SIG-M5 treated with dmso at 0.1 percent for 504 hours (cell line): Measurements from ENCODE around the gene OVAAL.

ENCODE experiments used
- DNase-seq: peaks from one replicate; lab custom pipeline; 2025; ENCODE audit not compliant: unreplicated experiment; lab: John Stamatoyannopoulos, UW

OVAAL gene

DNA sequence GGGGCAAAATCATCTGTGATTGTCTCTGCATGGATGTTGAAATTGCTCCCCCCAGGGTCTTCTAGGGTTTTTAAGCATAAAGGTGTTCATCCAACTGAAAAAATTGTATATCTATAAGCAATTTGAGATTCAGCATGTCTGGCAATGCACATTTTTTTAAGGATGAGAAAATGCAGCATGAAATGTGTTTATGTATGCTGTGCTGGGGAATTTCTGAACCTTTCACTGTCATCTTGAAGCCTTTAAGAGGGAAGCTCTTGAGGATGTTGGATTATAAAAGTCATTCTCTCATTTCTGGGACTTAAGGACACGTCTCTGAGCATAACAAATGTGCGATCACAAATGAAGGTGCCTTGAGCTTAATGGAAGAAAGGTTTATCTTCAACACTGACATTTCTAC lies 9.4 kb downstream of the OVAAL start:
- no peak for DNase-seq

DNA sequence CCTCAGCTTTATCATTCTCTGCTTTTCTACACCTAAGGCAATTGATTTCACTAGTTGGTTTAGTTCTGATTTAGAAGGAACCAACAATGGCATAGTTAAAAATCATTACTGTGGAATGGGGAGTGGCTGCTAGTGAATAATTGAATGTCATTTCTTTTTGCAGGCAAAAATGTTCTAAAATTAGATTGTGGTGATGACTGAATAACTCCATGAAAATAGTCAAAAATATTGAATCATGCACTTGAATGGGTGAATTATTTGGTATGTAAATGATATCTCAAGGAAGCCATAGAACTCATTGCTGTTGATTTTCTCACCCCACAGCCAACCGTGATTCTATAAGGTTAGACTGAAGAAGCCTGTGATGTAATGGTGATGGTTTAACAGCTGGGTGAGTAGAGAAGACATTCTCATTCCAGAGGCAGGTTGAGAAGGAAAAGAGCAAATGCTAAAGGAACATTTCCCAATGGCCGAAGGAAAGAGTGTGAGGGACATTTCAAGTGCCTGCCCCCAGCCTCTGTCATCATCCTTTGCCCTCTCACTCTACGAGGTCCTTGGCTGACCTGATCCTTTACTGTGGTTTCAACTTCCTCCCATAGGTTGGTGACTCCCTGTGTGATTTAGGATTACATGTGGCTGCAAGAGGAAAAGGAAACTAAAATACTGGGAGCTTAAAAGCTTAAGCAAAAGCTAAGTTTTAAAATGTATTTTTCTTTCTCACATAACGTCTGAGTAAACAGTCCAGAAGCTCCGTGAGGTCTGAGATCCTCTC lies 12.5 kb downstream of the OVAAL start:
- DNase-seq: no peak

DNA sequence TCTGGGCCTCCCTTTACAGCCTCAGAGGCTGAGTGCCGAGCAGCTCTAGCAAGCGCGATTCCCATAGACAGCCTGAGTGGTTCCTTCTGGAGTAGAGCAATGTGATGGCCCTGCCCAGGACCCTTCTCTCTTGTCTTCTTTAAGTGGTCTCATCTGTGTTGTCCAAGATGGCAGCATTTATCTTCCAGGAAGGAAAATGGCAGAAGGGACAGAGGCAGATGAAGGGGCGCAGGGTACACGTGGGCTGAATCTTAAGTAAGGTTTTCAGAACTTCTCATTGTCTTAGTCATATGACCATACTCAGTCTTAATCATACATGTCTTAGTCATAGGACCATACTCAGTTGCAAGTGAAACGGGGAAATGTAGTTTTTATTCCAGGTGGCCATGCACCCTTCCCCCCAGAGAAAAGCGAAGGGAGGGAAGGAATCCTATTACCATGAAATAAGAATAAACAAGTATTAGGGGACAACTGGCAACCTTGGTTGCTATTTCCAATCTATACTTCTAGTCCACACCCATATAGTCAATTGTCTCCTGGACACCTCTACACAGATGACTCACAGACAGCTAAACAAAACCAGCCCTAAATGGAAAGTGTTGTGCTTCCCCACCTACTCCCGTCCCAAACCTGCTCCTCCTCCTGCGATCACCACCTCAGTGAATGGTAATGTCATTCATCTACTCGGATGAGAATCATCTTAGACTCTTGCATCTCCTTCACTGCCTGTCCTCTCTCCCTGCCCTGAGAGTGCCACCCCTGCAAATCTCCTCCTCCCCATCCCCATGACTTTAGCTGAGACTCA lies 13.3 kb downstream of the OVAAL start:
- no peak for DNase-seq

DNA sequence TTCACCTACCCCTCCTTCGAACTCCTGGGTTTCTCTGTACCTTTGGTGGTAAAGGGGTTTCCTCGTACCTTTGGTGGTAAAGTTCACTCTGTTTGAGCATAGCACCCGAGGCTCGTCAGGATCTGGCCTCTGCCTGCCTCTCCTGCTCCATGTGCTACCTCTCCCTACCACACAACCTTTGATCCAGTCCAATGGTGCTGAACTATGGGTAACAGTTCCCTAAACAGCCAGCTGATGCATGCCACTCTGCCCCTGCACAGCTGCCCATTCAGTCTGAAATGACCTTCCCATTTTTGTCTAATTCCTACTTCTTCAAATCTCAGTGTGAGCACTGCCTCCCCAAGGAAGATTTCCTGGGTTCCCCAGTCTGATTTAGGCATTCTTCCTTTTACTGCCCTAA lies 14.0 kb downstream of the OVAAL start:
- no peak for DNase-seq

DNA sequence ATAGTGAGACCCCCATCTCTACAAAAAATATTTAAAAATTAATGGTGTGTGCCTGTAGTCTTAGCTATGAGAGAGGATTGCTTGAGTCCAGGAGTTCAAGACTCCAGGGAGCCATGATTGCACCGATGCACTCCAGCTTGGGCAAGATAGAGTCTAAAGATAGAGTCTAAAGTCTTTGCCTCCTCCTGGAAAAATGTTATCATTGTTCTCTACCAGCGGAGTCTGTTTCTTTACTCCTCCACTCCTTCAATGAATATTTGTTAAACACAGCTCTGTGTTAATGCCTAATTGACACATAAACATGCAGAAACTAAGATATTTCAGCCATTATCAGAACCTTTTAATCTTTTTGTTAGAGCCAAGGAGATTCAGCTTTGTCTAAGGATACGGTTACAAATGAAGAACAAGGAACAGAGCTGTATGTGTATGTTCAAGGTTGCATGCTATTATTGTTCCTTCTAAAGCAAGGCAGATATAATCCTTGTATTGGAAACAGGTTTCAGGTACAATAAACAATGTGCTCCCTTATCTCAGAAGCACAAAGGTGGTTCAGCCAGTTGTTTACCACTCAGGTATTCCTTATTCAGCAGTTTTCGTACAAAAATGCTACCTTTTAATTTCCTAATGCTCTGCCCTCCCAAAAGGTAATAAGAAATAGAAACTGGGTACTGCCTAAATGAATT lies 15.4 kb downstream of the OVAAL start:
- no peak for DNase-seq

DNA sequence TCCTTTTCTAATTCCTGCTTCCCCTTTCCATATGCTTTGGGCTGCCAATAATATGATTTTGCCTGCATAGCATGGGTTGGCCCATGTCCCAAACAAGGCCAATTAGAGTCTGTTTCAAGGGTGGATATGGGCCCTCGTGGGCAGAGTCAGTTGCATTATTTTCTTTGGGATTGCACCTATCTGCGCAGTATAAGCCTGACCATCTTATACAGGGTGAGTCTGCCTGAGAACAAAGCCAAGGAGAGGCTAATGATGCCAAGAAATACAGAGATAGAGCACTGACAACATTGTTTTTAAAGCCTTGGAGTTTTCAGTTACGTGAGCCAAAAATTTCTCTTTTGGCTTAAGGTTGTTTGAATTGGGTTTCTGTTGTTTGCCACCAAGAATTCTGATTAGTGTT lies 18.6 kb downstream of the OVAAL start:
- no peak for DNase-seq

DNA sequence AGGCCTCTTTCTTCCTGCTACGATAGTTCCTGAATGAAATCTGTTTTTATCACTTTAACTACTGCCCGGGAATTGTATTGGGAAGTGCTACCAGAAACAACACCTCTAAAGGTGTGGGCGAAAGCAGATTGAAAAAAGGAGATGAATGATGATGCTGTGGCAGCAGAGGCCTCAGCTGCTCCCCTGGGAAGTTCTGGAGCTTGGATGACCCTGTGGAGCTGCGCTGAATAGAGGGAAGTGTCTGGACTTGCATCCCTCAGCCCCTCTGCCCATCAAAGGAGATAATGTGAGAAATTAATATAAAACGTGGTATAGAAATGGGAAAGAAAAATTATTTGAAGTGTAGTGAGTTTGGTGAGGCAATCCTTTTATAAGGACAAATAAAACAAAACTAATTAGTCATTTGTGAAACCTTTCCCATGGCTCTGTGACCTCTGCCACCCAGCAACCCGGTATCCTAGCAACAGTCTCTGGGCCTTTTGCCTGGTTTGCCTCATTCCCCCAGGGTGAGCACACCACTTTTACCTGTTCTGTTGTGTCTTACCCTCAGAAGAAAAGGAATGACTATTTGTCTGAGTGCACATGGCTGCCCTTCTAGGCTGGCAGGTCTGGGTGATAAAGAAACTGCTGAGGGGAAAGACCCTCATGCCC lies 21.3 kb downstream of the OVAAL start:
- peak; percentile 28 for DNase-seq

DNA sequence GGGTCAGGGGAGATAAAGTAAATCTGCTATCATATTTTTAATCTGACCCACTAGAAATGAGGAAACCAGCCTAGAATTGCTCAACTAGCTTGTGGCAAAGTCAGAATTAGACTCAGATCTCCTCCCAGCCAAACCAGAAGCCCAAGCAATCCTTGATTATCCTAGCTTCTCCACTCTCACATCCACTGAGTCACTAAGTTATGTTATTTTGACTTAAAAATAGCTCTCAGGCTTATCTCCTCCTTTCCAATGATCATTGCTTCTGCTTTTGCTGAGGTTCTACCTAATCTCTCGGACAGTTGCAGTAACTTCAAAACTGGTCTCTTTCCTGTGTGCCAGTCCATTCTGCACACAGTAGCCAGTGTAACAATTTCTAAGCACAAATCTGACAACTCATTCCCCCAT lies 22.9 kb downstream of the OVAAL start:
- DNase-seq: peak; percentile 75

DNA sequence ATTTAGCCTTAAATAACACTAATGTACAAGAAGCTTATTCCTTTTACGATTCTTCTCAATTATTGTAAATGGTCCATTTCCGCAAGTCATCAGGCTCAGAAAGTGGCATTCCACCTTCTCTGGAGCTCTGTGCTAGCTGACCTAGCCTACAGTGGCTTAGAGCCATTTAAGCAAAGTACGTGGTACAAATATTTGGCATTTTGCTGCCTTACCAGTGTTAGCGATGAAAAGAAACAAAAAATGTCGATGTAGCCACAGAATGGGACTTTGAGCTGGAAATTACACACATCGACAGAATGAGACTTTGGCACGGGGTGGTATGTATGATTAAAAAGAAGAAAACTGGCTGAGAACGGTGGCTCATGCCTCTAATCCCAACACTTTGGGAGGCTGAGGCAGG lies 26.1 kb downstream of the OVAAL start:
- DNase-seq: no peak

DNA sequence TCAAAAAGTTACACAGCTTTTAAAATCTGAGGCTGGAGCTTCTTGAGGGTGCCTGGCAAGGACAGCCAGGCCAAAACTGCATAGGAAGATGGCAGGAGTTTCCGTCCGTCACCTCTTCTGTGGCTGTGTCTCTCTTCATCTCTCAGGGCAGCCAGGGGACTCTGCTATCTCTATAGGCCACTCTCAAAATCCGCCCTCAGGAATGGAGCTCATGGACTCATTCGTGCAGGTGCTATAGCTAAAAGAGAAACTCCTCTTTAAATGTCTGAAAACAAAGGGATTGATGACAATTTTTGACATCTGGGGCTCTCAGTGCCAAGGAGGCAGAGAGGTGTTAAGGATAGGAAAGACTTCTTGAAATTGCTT lies 27.2 kb downstream of the OVAAL start:
- no peak for DNase-seq

DNA sequence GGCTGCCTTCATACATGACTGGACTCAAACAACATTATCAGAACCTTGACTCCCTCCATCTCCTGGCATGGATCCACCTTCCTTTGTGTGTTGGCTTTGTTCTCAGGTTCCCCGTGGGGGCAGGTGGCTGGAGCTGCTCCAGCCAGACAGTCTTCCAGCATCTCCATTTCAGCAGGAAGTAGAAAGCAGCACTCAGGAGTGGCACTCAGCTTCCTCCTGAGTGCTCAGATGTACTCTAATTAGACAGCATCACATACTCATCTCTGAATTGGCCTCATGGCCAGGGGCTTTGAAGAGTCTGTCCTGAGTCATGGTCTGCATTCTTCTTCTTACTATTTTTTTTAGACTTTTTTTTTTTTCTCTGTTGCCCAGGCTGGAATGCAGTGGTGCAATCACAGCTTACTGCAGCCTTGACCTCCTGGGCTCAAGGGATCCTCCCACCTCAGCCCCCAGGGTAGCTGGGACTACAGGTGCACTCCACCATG lies 27.9 kb downstream of the OVAAL start:
- DNase-seq: no peak

DNA sequence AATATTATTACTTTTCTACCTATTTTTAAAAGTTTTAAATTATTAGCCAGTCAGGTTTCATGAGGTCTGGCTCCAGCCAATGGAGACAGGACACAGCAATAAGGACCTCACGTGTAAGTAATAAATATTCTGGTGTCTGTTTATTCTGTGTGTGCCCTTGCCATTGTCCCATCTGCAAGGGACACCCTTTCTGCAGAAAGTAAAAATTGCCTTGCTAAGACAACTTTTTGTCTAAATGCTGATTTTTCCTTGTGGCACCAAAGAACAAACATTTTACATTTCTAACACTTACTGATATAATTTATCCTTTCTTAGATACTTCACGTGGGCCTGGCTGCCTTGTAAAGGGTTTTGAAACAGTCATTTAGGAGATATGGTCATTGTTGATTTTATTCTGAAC lies 29.4 kb downstream of the OVAAL start:
- no peak for DNase-seq

DNA sequence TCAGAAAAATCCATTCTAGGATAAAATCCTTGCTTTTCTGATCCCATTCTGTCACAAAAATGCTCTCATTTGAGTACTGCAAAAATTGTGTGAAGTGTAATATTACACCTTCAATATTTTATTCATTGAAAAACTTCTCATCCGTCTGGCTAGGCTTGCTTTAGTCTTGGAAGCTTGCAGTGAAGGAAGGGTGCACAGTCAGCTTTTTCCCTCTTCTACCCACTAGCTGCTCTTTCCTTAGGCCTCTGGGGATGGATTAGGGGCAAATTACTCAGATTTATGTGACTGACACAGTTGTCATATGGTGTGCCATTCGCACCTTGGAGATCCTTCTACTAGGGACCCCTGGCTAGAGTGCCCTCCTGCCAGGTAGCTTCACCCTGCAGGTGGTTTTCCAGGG lies 32.1 kb downstream of the OVAAL start:
- DNase-seq: no peak

DNA sequence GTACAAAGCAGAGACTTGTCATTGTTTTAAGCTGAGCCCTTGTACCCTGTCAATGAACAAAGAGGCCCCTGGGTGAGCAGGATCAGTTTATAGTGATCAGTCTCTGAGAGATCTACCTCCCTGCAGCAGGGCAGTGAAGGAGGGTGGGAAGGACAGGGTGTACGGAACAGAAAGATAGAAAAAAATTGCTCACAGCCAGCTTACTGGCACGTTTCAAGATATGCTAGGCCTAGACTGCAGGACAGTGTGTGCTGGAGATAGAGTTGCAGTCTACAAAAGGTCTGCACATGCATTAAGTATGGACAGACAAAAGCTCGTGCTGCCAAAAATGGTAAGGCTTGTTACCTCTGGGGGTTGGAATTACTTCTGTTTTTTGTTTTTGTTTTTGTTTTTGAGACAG lies 34.6 kb downstream of the OVAAL start:
- no peak for DNase-seq

DNA sequence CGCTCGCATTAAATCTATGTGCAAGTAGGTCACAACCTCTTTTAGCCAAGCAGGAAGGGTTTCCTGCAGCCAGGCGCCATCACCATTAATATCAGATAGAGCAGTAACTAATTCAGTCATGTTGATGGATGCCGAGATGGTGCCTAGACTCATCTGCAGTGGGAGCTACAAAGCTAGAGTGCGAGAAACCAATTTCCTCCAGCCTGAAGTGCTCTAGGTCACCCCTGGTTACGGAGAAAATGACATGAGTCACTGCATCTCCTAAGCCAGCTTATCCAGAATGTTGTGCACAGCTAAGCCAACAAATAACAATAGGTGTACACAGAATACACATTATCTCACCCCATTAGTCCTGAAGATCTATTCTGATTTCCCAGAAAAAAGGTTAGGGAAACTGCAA lies 36.0 kb downstream of the OVAAL start:
- DNase-seq: no peak

DNA sequence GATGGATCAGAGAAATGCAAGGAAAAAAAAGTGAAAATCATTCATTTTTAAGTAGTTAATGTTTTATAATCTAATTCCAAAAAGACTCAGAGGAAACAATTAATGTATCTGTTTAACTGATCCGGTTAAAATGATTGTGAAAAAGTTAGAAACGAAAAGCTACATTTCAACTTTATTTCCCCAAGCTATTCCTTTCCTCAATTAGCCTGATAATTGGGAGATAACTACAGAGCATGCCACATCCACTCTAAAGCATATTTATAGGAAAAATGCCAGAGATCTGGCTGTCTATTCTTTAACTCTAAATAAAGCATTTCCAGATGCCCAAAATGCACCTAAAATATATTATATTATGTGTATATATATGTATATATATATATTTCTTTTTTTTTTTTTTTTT lies 37.2 kb downstream of the OVAAL start:
- DNase-seq: no peak

DNA sequence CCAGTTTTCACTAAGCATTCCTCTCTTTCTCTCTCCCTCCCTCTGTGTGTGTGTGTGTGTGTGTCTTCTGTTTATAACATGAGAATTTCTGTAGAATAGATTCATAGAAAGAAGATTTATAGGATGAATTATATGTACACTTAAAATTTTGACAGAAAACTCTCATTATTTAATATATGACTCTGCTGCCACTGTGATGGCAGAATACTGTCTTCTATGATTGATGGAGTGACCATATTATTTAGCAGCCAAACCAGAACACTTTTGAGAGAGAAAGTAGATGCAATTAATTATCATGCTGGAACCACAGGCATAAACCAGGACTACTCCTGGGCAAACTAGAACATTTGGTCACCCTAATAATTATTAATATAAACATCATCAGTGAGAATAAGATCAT lies 38.8 kb downstream of the OVAAL start:
- DNase-seq: no peak

DNA sequence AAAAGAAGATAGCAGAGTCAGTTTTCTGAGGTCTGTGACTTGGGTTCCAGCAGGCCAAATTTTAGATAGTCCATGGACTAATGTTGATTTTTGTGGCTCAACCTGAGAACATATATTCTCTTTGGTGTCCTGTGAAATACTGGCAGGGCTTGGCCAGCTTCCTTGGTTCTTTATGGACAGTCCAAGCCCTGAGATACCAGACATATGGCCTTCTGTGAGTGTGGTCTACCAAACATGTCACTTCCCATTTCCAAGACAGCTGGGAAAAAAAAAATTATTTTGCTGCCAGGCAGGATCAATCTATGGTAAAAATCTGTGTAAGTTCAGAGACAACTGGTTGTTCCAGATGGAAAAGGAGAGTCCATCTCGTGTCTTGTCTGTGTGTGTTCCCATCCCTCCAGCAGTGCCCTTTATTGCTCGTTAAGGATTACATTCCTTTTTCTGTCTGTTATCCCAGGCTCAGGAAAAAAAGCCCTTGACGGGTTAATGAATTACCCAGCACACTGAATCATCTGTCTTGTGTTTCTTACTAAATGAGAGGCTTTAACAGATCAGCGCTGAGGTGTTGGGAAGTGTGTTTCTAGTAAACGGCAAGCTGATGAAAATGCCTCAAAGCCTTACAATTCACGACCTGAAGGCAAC lies 39.7 kb downstream of the OVAAL start:
- DNase-seq: no peak

DNA sequence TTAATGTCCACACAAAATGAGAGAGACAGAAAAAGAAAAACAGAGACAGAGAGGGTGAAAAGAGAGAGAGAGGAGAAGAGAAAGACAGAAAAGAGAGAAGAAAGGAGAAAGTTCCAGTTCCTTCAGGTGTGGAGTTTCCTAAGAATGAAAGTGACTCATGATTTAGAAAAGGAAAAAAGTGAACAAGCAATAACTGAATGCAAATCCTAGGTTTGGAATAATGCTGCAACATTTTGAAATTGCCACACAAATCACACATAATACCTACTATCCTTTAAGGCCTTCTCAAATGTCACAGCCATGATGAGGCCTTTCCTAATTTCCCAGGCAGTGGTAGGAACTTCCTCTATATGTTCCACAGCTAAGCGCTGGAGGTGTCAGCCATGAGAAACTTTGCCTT lies 41.6 kb downstream of the OVAAL start:
- DNase-seq: no peak

DNA sequence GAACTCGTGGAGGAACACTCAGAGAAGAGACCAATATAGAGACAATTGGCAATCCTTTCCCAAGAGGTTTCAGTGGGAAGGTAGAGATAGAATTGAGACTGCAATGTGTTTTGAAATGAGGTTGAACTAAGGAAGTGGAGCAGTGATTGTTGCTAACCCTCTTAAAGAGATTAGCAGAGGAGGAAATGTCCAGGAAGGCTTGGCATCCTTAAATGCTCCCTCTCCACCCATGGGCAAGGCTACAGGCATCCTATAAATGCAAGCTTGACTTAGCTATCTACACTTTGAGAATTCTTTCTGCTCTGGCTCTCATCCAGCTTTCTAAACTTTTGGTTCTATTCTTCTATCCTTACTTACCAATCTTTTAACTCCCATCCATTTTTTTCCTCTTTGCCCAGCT lies 42.7 kb downstream of the OVAAL start:
- no peak for DNase-seq
